Breast epithelium (tissue), 4 donors: ENCODE data around the gene CNPPD1. TPM values are rescaled to one million over a fixed set of nuclear protein-coding genes. Genes with fewer than 3 reads are reported as not detected.
"Not testable (repeated sequence)": the region's sequence is repeated elsewhere in the genome, so short reads cannot be mapped to it uniquely, and the experiment has no call there.

ENCODE experiments used
- DNase-seq, 2 donors: peaks; one replicate each; pipeline ENCODE4 v3.0.0-alpha.2; 2019; ENCODE audit warnings: low spot score in 2 of 2
- H3K27ac ChIP-seq, 2 donors: fragments of 200-600 bp; sonication (generic) in 1 of 2; one replicate each; pipeline ENCODE4 v1.5.1; 2016 to 2019; ENCODE audit warnings: mild to moderate bottlenecking in 1 of 2
- H3K27me3 ChIP-seq, 2 donors: fragments of 200-600 bp; sonication (generic) in 1 of 2; one replicate each; pipeline versions ENCODE4 v1.5.1 to v1.6.0; 2017 to 2019; ENCODE audit warnings: control low read depth in 1 of 2, mild to moderate bottlenecking in 1 of 2
- H3K36me3 ChIP-seq: fragments of 200-600 bp; one replicate; pipeline ENCODE4 v1.5.1; 2019
- H3K4me1 ChIP-seq, 2 donors: fragments of 200-600 bp; sonication (generic); one replicate each; pipeline ENCODE4 v1.5.1; 2016 to 2019; ENCODE audit warnings: control low read depth in 1 of 2
- H3K4me3 ChIP-seq, 3 donors: fragments of 200-600 bp; sonication (generic); 1 replicate in 2 of 3; 2 replicates in 1 of 3; pipeline ENCODE4 v1.5.1; 2016 to 2019; ENCODE audit warnings: mild to moderate bottlenecking in 3 of 3, moderate library complexity in 2 of 3
- H3K9me3 ChIP-seq, 2 donors: fragments of 200-600 bp; sonication (generic) in 1 of 2; one replicate each; pipeline ENCODE4 v1.5.1; 2016 to 2019; ENCODE audit warnings: control low read depth in 1 of 2
- POLR2A ChIP-seq: fragments of 450-650 bp; IDR thresholded peaks from one replicate; pipeline ENCODE4 v1.6.1; 2016; ENCODE audit warnings: antibody characterized with exemption, mild to moderate bottlenecking, moderate library complexity
- POLR2AphosphoS5 ChIP-seq, 3 donors: sonication (generic); formaldehyde crosslinking; IDR thresholded peaks; one replicate each; pipeline ENCODE4 v1.6.1; 2017; ENCODE audit warnings: antibody characterized with exemption in 3 of 3
- intact Hi-C: fragments of 100-400 bp; cut with DNase I; formaldehyde crosslinking; loops from one replicate; pipeline ENCODE4 v1.15.1; 2023; ENCODE audit warnings: low total_unique reads
- total RNA-seq, 3 donors: library from RNA; depleted of rRNA; stranded (reverse); fragments of >200 nt; gene quantifications; one replicate each; pipeline ENCODE4 v1.1.0, GENCODE V29; 2016
- TF ChIP-seq, protein P1 (sequence below), 3 donors: fragments of 450-650 bp; IDR thresholded peaks; one replicate each; pipeline ENCODE4 v1.5.1; 2016 to 2017; ENCODE audit warnings: antibody characterized with exemption in 3 of 3, mild to moderate bottlenecking in 3 of 3, moderate library complexity in 3 of 3

The CNPPD1 gene
- total RNA-seq, 3 donors from 2014 or later: 37.0 to 60.3 (median 37.2) TPM

DNA sequence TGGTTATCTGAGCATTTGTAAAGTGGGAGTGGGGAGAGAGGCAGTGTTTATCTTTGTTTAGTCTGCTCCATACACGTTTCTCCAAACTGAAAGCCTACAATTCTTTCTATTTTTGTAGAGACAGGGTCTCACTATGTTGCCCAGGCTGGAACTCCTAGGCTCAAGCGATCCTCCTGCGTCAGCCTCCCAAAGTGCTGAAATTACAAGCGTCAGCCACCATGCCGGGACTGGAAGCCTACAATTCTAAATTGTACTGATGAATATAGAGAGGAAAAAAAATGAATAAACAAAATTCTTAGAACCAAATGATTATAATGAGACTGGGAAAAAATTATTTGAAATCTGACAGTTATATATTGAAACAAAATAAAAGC, 28.4 kb upstream of the CNPPD1 start:
- TF ChIP-seq POLR2AphosphoS5 (IDR thresholded peaks at IDR 0.05) (no peak), POLR2A (no peak)
- no peaks in the 10 kb centered on the region for H3K27me3 ChIP-seq
- H3K4me3 ChIP-seq: no peak overlapping the region
- no peaks in the 10 kb centered on the region for H3K9me3 ChIP-seq
- H3K4me1 ChIP-seq: peaks cover 5 to 13% of the 10 kb centered on the region in 2 donors
- intact Hi-C loops: no loop called here
- DNase-seq: no peak
- no peaks in the 10 kb centered on the region for H3K36me3 ChIP-seq
- H3K27ac ChIP-seq: no peak overlapping the region

DNA sequence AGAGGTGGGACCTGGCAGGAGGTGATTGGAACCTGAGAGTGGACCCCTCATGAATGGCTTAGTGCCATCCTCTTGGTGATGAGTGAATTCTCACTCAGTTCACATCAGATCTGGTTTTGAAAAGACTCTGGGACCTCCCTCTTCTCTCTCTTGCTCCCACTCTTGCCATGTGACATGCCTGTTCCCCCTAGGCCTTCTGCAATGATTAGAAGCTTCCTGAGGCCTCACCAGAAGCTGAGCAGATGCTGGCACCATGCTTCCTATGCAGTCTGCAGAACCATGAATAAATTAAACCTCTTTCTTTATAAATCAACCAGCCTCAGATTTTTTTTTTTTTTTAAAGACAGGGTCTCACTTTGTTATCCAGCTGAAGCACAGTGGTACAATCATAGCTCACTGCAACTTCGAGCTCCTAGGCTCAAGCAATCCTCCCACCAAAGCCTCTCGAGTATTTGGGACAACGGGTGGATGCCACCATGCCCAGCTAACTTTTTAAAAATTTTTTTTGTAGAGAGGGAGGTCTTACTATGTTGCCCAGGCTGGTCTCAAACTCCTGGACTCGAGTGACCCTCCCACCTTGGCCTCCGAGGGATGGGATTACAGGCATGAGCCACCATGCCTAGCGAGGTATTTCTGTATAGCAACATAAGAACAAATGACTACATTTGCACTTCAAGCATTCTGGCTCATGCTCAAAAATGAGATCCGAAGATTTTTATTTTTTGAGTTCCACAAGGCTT, 27.9 kb upstream of the CNPPD1 start:
- no peak for TF ChIP-seq POLR2AphosphoS5 (IDR thresholded peaks at IDR 0.05)
- TF ChIP-seq, protein P1, sequence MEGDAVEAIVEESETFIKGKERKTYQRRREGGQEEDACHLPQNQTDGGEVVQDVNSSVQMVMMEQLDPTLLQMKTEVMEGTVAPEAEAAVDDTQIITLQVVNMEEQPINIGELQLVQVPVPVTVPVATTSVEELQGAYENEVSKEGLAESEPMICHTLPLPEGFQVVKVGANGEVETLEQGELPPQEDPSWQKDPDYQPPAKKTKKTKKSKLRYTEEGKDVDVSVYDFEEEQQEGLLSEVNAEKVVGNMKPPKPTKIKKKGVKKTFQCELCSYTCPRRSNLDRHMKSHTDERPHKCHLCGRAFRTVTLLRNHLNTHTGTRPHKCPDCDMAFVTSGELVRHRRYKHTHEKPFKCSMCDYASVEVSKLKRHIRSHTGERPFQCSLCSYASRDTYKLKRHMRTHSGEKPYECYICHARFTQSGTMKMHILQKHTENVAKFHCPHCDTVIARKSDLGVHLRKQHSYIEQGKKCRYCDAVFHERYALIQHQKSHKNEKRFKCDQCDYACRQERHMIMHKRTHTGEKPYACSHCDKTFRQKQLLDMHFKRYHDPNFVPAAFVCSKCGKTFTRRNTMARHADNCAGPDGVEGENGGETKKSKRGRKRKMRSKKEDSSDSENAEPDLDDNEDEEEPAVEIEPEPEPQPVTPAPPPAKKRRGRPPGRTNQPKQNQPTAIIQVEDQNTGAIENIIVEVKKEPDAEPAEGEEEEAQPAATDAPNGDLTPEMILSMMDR (IDR thresholded peaks at IDR 0.05): no peak
- no peak for TF ChIP-seq POLR2A
- Histone ChIP-seq H3K9me3 (no peaks in the 10 kb centered on the region), H3K27ac (no peak overlapping the region), H3K4me3 (no peak overlapping the region), H3K4me1 (peaks cover 5 to 13% of the 10 kb centered on the region in 2 donors), H3K27me3 (no peaks in the 10 kb centered on the region), H3K36me3 (no peaks in the 10 kb centered on the region)
- DNase-seq: no peak
- intact Hi-C loops: no loop called here

DNA sequence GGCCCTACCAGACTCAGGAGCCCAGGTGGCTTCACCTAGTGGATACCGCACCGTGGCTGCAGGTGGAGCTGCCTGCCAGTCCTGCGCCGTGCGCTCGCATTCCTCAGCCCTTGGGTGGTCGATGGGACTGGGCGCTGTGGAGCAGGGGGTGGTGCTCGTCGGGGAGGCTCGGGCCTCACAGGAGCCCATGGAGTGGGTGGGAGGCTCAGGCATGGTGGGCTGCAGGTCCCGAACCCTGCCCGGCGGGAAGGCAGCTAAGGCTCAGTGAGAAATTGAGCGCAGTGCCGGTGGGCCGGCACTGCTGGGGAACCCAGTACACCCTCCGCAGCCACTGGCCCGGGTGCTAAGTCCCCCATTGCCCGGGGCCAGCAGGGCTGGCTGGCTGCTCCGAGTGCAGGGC, 24.6 kb upstream of the CNPPD1 start:
- H3K4me3 ChIP-seq, intact Hi-C loops, H3K4me1 ChIP-seq, DNase-seq, H3K36me3 ChIP-seq, H3K27ac ChIP-seq, H3K9me3 ChIP-seq, H3K27me3 ChIP-seq: not testable (repeated sequence)

DNA sequence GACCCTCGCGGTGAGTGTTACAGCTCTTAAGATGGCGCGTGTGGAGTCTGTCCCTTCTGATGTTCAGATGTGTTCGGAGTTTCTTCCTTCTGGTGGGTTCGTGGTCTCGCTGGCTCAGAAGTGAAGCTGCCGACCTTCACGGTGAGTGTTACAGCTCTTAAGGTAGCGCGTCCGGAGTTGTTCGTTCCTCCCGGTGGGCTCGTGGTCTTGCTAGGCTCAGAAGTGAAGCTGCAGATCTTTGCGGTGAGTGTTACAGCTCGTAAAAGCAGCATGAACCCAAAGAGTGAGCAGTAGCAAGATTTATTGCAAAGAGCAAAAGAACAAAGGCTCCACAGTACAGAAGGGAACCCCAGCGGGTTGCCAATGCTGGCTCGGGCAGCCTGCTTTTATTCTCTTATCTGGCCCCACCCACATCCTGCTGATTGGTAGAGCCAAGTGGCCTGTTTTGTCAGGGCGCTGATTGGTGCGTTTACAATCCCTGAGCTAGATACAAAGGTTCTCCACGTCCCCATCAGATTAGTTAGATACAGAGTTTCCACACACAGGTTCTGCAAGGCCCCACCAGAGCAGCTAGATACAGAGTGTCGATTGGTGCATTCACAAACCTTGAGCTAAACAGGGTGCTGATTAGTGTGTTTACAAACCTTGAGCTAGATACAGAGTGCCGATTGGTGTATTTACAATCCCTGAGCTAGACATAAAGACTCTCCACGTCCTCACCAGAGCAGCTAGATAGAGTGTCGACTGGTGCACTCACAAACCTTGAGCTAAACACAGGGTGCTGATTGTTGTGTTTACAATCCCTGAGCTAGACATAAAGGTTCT, 24.0 kb upstream of the CNPPD1 start:
- H3K4me3 ChIP-seq, H3K27me3 ChIP-seq, H3K9me3 ChIP-seq, H3K27ac ChIP-seq, DNase-seq, H3K4me1 ChIP-seq, intact Hi-C loops, H3K36me3 ChIP-seq: not testable (repeated sequence)

DNA sequence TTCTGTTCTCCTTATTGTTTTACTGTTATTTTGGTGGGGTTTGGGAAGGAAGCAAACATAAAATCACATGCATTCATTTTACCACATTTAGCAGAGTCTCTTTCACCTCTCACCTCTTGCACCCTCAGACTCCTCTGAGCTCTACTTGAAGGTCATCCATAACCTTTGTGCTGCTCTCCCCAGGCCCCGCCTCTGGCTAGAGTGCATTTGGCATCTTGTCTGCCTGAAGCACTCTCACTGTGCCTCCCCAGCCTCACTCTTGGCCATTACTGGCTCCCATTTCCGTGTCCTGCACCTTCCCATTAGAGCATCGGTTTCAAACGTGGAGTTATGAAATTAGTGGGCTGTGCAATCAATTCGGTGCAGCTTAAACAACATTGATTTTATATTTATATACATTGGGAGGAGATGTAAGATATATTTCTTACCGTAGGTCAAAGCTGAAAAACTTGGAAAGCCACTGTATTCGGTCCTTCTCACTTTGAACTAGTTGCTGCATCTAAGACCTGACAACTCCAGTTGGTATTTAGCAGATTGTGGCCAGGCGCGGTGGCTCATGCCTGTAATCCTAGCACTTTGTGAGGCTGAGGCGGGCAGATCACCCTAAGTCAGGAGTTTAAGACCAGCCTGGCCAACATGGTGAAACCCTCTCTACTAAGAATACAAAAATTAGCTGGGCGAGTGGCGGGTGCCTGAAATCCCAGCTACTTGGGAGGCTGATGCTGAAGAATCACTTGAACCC, 22.9 kb upstream of the CNPPD1 start:
- Histone ChIP-seq H3K4me1 (no peaks in the 10 kb centered on the region), H3K27me3 (no peaks in the 10 kb centered on the region), H3K36me3 (no peaks in the 10 kb centered on the region), H3K4me3 (no peak overlapping the region), H3K27ac (no peak overlapping the region), H3K9me3 (no peaks in the 10 kb centered on the region)
- TF ChIP-seq, protein P1 (IDR thresholded peaks at IDR 0.05): no peak
- DNase-seq: no peak
- intact Hi-C loops: no loop called here

DNA sequence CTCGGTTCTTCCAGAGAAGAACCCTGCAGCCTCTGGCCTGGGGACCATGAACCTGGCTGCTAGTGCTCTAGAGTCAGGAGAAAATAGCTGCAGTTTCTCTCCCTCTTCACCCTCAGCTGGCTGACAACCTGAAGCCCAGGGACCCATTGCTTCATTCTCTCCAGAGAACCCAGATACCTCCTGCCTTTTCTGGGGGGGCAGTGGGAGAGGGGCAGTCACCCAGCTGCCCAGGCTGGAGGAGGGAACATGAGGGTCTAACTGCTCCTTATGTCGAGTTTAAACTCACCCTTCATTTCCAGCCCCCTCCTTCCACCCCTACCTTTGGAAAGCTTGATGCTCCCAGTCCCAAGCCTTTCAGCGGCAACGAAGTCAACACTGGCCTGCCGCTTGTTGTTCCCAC, 22.2 kb upstream of the CNPPD1 start:
- Histone ChIP-seq H3K27me3 (no peaks in the 10 kb centered on the region), H3K27ac (no peak overlapping the region)
- TF ChIP-seq POLR2A: no peak
- TF ChIP-seq, protein P1 (IDR thresholded peaks at IDR 0.05): no peak
- no peak for TF ChIP-seq POLR2AphosphoS5 (IDR thresholded peaks at IDR 0.05)

More for the DNA sequence above, 22.2 kb upstream of the CNPPD1 start:
- H3K4me3 ChIP-seq: no peak overlapping the region
- H3K9me3 ChIP-seq: no peaks in the 10 kb centered on the region
- intact Hi-C loops: no loop called here
- no peaks in the 10 kb centered on the region for H3K4me1 ChIP-seq
- H3K36me3 ChIP-seq: no peaks in the 10 kb centered on the region
- no peak for DNase-seq
